K562 (cell line): ENCODE data around the gene C22orf39. TPM values are rescaled to one million over a fixed set of nuclear protein-coding genes. Genes with fewer than 3 reads are reported as not detected.

Experiments
- ATAC-seq: fragments of 200-7000 bp; cut with Tn5 transposase; 3 replicates; pipeline ENCODE4 v1.9.1; 2020; ENCODE audit warnings: moderate library complexity
- BruUV-seq: library from RNA; stranded (reverse); fragments of 400-500 nt; replicated peaks from 2 replicates; lab custom pipeline; 2021; lab: Mats Ljungman, UMichigan
- CTCF ChIA-PET: fragments of 300-600 bp; formaldehyde crosslinking; extraction: SDS; loops from one replicate; lab custom pipeline; 2021; ENCODE audit warnings: low intra/inter-chr PET ratio; lab: Yijun Ruan, JAX
- POLR2A ChIA-PET: fragments of 300-600, 350-650 bp; sonication (Branson Sonifier 250); formaldehyde crosslinking; extraction: SDS; loops from one replicate; lab custom pipeline; 2021; ENCODE audit warnings: antibody characterized with exemption, inconsistent platforms; lab: Yijun Ruan, JAX
- DNase-seq, 4 experiments: peaks; one replicate each; pipeline versions ENCODE4 v3.0.0 to v3.0.0-alpha.2; 2011 to 2018; ENCODE audit warnings: low spot score in 3 of 4, mixed read lengths in 3 of 4; ENCODE audit errors: extremely low read depth in 1 of 4
- FAIRE-seq: peaks from 2 replicates; lab custom pipeline; 2011; peaks lifted over from hg19 to GRCh38; lab: Jason Lieb, UNC
- H2AFZ ChIP-seq: 2 replicates; pipeline ENCODE4 v1.6.0; 2011; ENCODE audit warnings: low read depth, low read length, control low read depth, inconsistent platforms
- H3K27ac ChIP-seq: fragments of 200-600 bp; 3 replicates; pipeline ENCODE4 v1.8.0; 2011; ENCODE audit warnings: low read depth, mild to moderate bottlenecking, control low read depth, inconsistent platforms, low read length, moderate library complexity, mixed read lengths; ENCODE audit errors: extremely low read depth
- H3K27me3 ChIP-seq, 2 experiments: fragments of 300-600 bp in 1 of 2; 2 replicates in 1 of 2; 3 replicates in 1 of 2; pipeline versions ENCODE4 v1.6.0 to v1.8.0; 2011; ENCODE audit warnings: inconsistent platforms in 2 of 2, low read length in 2 of 2, mild to moderate bottlenecking in 1 of 2, mixed read lengths in 1 of 2, moderate library complexity in 1 of 2; ENCODE audit not compliant: control insufficient read depth in 2 of 2, insufficient read depth in 2 of 2
- H3K36me3 ChIP-seq: fragments of 300-600 bp; 3 replicates; pipeline ENCODE4 v1.8.0; 2011; ENCODE audit warnings: mild to moderate bottlenecking, low read length, inconsistent platforms; ENCODE audit not compliant: control insufficient read depth, insufficient read depth
- H3K4me1 ChIP-seq, 2 experiments: fragments of 200-600 bp in 1 of 2; replicated peaks in 1 of 2; 2 replicates in 1 of 2; 3 replicates in 1 of 2; pipeline versions ENCODE4 v1.5.1 to v1.8.0; 2011; ENCODE audit warnings: inconsistent platforms in 2 of 2, low read length in 2 of 2, mild to moderate bottlenecking in 1 of 2, mixed read lengths in 1 of 2, moderate library complexity in 1 of 2; ENCODE audit not compliant: control insufficient read depth in 2 of 2, insufficient read depth in 2 of 2
- H3K4me2 ChIP-seq: 2 replicates; pipeline ENCODE4 v1.6.1; 2011; ENCODE audit warnings: low read length, control low read depth, inconsistent platforms, mixed read lengths; ENCODE audit not compliant: insufficient read depth
- H3K4me3 ChIP-seq: fragments of 200-600 bp; sonication (generic), shearing (Covaris generic); 2 replicates; pipeline ENCODE4 v1.5.1; 2016; ENCODE audit warnings: control low read depth, inconsistent platforms
- H3K79me2 ChIP-seq: fragments of 200-600 bp; 3 replicates; pipeline ENCODE4 v1.8.0; 2011; ENCODE audit warnings: low read length, inconsistent platforms; ENCODE audit not compliant: control insufficient read depth, insufficient read depth
- H3K9ac ChIP-seq, 2 experiments: 2 replicates each; pipeline versions ENCODE4 v1.6.0 to v1.6.1; 2011; ENCODE audit warnings: low read depth in 2 of 2, low read length in 2 of 2, control low read depth in 1 of 2, inconsistent platforms in 1 of 2, mild to moderate bottlenecking in 1 of 2, mixed read lengths in 1 of 2; ENCODE audit not compliant: insufficient read depth in 1 of 2
- H3K9me1 ChIP-seq: one replicate; pipeline ENCODE4 v1.6.0; 2011; ENCODE audit warnings: inconsistent platforms, mild to moderate bottlenecking, low read length, moderate library complexity; ENCODE audit not compliant: control insufficient read depth, insufficient read depth
- H3K9me3 ChIP-seq: replicated peaks from 2 replicates; pipeline ENCODE4 v1.5.1; 2011; ENCODE audit warnings: low read depth, low read length, inconsistent platforms; ENCODE audit not compliant: control insufficient read depth, insufficient read depth
- H4K20me1 ChIP-seq: replicated peaks from 2 replicates; pipeline ENCODE4 v1.6.1; 2011; ENCODE audit warnings: low read length, inconsistent platforms, mixed read lengths; ENCODE audit not compliant: control insufficient read depth, insufficient read depth
- ARID3A ChIP-seq: IDR thresholded peaks from 2 replicates; pipeline ENCODE4 v1.6.1; 2012; ENCODE audit warnings: low read depth, low read length, improper control_type of control experiment, borderline replicate concordance
- BCOR ChIP-seq: fragments of 450-650 bp; IDR thresholded peaks from 2 replicates; pipeline ENCODE4 v1.6.1; 2016
- BRF1 ChIP-seq: IDR thresholded peaks from 3 replicates; pipeline ENCODE4 v1.6.1; 2011; ENCODE audit warnings: borderline replicate concordance, mild to moderate bottlenecking; ENCODE audit not compliant: insufficient read length; ENCODE audit errors: extremely low read depth
- CBFB ChIP-seq: sonication (generic); formaldehyde crosslinking; IDR thresholded peaks from 2 replicates; pipeline ENCODE4 v1.4.0; 2020; ENCODE audit warnings: mild to moderate bottlenecking, missing genetic modification reagents
- CHD4 ChIP-seq: fragments of 200-600 bp; sonication (generic); IDR thresholded peaks from 3 replicates; pipeline ENCODE4 v1.6.1; 2012; ENCODE audit warnings: low read depth, mild to moderate bottlenecking, mixed read lengths, low read length, inconsistent platforms; ENCODE audit not compliant: insufficient read depth, insufficient replicate concordance, poor library complexity, severe bottlenecking
- DLX4 ChIP-seq: fragments of 250-450 bp; sonication (Bioruptor Pico); IDR thresholded peaks from 2 replicates; pipeline ENCODE4 v1.6.1; 2021; ENCODE audit warnings: mild to moderate bottlenecking
- FOXJ2 ChIP-seq: fragments of 200-800 bp; sonication (Bioruptor generic); IDR thresholded peaks from 2 replicates; pipeline ENCODE4 v1.6.1; 2016; ENCODE audit warnings: missing genetic modification characterization, missing compliant biosample characterization
- HIVEP1 ChIP-seq: fragments of 250-450 bp; sonication (Bioruptor Pico); IDR thresholded peaks from 2 replicates; pipeline ENCODE4 v1.4.0; 2020; ENCODE audit warnings: mild to moderate bottlenecking
- KAT8 ChIP-seq: fragments of 450-650 bp; IDR thresholded peaks from 2 replicates; pipeline ENCODE4 v1.6.1; 2016; ENCODE audit warnings: low read depth, mild to moderate bottlenecking
- MEF2A ChIP-seq: IDR thresholded peaks from 2 replicates; pipeline ENCODE4 v1.6.1; 2011; ENCODE audit warnings: low read depth, mild to moderate bottlenecking, low read length, moderate library complexity; ENCODE audit not compliant: control insufficient read depth
- NCOA1 ChIP-seq: fragments of 450-650 bp; IDR thresholded peaks from 2 replicates; pipeline ENCODE4 v1.6.1; 2016; ENCODE audit warnings: low read depth
- NCOA4 ChIP-seq: fragments of 450-650 bp; IDR thresholded peaks from 2 replicates; pipeline ENCODE4 v1.6.1; 2018; ENCODE audit warnings: mild to moderate bottlenecking; ENCODE audit not compliant: partially characterized antibody
- PHF8 ChIP-seq: fragments of 200-600 bp; sonication (generic); IDR thresholded peaks from 2 replicates; pipeline ENCODE4 v1.6.1; 2012; ENCODE audit warnings: mixed run types, mild to moderate bottlenecking, inconsistent platforms, low read length, moderate library complexity, borderline replicate concordance
- SNIP1 ChIP-seq: fragments of 450-650 bp; IDR thresholded peaks from 2 replicates; pipeline ENCODE4 v1.7.1; 2017; ENCODE audit warnings: low read depth, mild to moderate bottlenecking
- ZBTB12 ChIP-seq: fragments of 250-450 bp; sonication (Bioruptor Pico); IDR thresholded peaks from 2 replicates; pipeline ENCODE4 v1.4.0; 2020
- ZNF707 ChIP-seq: fragments of 250-450 bp; sonication (Bioruptor Pico); conservative IDR thresholded peaks from 2 replicates; pipeline ENCODE4 v1.8.0; 2022; ENCODE audit warnings: inconsistent platforms, mild to moderate bottlenecking, moderate library complexity
- ZNF76 ChIP-seq: fragments of 250-450 bp; sonication (Bioruptor Pico); IDR thresholded peaks from 2 replicates; pipeline ENCODE4 v1.4.0; 2020; ENCODE audit warnings: mild to moderate bottlenecking, moderate library complexity, borderline replicate concordance
- ZNF764 ChIP-seq: fragments of 250-450 bp; sonication (Bioruptor Pico); IDR thresholded peaks from 2 replicates; pipeline ENCODE4 v1.4.0; 2020; ENCODE audit warnings: low read depth, mild to moderate bottlenecking, moderate library complexity
- WGBS: fragments of 100-300 bp; shearing (Covaris generic); methylation state at CpG from one replicate; pipeline ENCODE4 v1.1.6; 2016; ENCODE audit warnings: low coverage, mixed read lengths; ENCODE audit not compliant: insufficient coverage; ENCODE audit errors: missing lambda C conversion rate; 5-methylcytosine and 5-hydroxymethylcytosine counted together
- in situ Hi-C: fragments of 300-500 bp; cut with MboI; formaldehyde crosslinking; loops from 4 replicates; pipeline ENCODE4 v1.15.0; 2018; ENCODE audit warnings: inconsistent platforms, mixed read lengths
- intact Hi-C: fragments of 100-400 bp; cut with micrococcal nuclease; formaldehyde crosslinking; loops from 2 replicates; pipeline ENCODE4 v1.14.2; 2022
- polyA plus RNA-seq, 8 experiments: library from polyadenylated mRNA; depleted of rRNA in 4 of 8; stranded (reverse) in 5 of 8; unstranded in 3 of 8; fragments of >200 nt; fragmentation: Nextera tagmentation in 2 of 8; fragmentation: Illumina TruSeq in 1 of 8; extraction: Ambion mirVana in 2 of 8; extraction: Trizol in 1 of 8; gene quantifications; 2 replicates each; pipeline versions ENCODE4 v1.2.1 to v1.2.3, GENCODE V29; 2011 to 2014; ENCODE audit warnings: inconsistent platforms in 1 of 8, missing spikeins in 1 of 8
- total RNA-seq, 7 experiments: library from RNA; depleted of rRNA in 6 of 7; stranded (reverse); fragments of >200 nt in 6 of 7; fragmentation: Illumina TruSeq in 2 of 7; extraction: Trizol in 2 of 7; gene quantifications; 2 replicates each; pipeline versions ENCODE4 v1.2.1 to v1.2.3, GENCODE V29; 2011 to 2021; ENCODE audit warnings: low replicate concordance in 1 of 7

The C22orf39 gene
- total and polyA plus RNA-seq, 9 of the 15 experiments (the other 6 are each of a cell fraction or from before 2014, with no cell fraction given) = 20.4 to 139 (median 66.8) TPM

GRCh38 chr22:19463491-19464469, 16.3 kb upstream of the C22orf39 start:
- Histone ChIP-seq H3K27me3 (no peaks in the 10 kb centered on the region), H3K27ac (no peak overlapping the region), H3K4me2 (no peak overlapping the region), H2AFZ (no peak overlapping the region), H3K9ac (peak overlapping the region in 1 of 2 experiments; percentile 61; a peak in 2 of 4 replicates), H3K9me1 (peaks cover 4% of the 10 kb centered on the region), H3K4me3 (no peak overlapping the region), H3K79me2 (no peaks in the 10 kb centered on the region), H3K9me3 (no peaks in the 10 kb centered on the region), H4K20me1 (peaks cover 3% of the 10 kb centered on the region; the same call in 1 of the 2 replicates), H3K36me3 (peaks cover 98% of the 10 kb centered on the region), H3K4me1 (no peaks in the 10 kb centered on the region)
- no peak for FAIRE-seq
- in situ Hi-C loops = no loop called here
- BruUV-seq = no TSS peak
- ChIA-PET CTCF (interaction anchor here (0.6 kb wide), 1 partner anchor 1014 kb away, joined by 5 read pairs; no protein-coding TSS in a partner anchor), POLR2A (interaction anchor here (0.6 to 13.6 kb wide), 13 partner anchors 7 to 320 kb away, joined by 3 to 148 read pairs (median 4); partner anchors contain the start of genes C22orf39, CDC45, ESS2 and UFD1)
- WGBS = 84% methylated on average over 7 of the region's 7 CpGs
- intact Hi-C loops = no loop called here
- peak; percentile 21 for ATAC-seq
- DNase-seq = peak in 1 of 4 experiments; percentile 50
- 0 out of 2 replicates have a peak, but pooled peaks have one; percentile 16 for TF ChIP-seq CBFB (CRISPR knock-in tag)
- peak; percentile 57; the same call in 1 of the 2 replicates for TF ChIP-seq ARID3A
- TF ChIP-seq NCOA1 = no peak
- TF ChIP-seq BRF1 = no peak
- no peak for TF ChIP-seq SNIP1
- no peak for TF ChIP-seq ZNF764
- no peak for TF ChIP-seq HIVEP1 (CRISPR knock-in tag)
- TF ChIP-seq DLX4 (CRISPR knock-in tag) = no peak
- TF ChIP-seq ZNF707 (CRISPR knock-in tag) = no peak; the same call in 1 of the 2 replicates
- no peak for TF ChIP-seq NCOA4
- TF ChIP-seq PHF8 = no peak
- no peak for TF ChIP-seq KAT8
- no peak for TF ChIP-seq ZNF76 (CRISPR knock-in tag)
- no peak for TF ChIP-seq CHD4
- TF ChIP-seq ZBTB12 (CRISPR knock-in tag) = no peak
- TF ChIP-seq MEF2A = no peak
- TF ChIP-seq FOXJ2 (tag) = peak; percentile 81
- no peak for TF ChIP-seq BCOR
